ENCODE data around the gene MIR17HG. TPM values are rescaled to one million over a fixed set of nuclear protein-coding genes. Genes with fewer than 3 reads are reported as not detected.

Gene MIR17HG
- total RNA-seq: 5.7 TPM
- polyA plus RNA-seq (ENCODE audit: insufficient read depth, low read depth, low replicate concordance): 1.2 TPM
- long read RNA-seq, donor 1: 0 reads
- long read RNA-seq, donor 2, partial matches to known transcripts: 8 of 8 reads
- long read RNA-seq, donor 2, other reads (novel, unspliced or antisense): 0 of 8 reads
- long read RNA-seq, donor 3, partial matches to known transcripts: 9 of 9 reads
- long read RNA-seq, donor 3, other reads (novel, unspliced or antisense): 0 of 9 reads
- long read RNA-seq, donor 4, partial matches to known transcripts: 12 of 12 reads
- long read RNA-seq, donor 4, other reads (novel, unspliced or antisense): 0 of 12 reads
- long read RNA-seq, donor 5: 0 reads
- long read RNA-seq, donor 6: 0 reads
- long read RNA-seq, donor 7, partial matches to known transcripts: 0 of 1 reads
- long read RNA-seq, donor 7, other reads (novel, unspliced or antisense): 1 of 1 reads
- long read RNA-seq, donor 8: 0 reads
- long read RNA-seq, donor 9: 0 reads
- long read RNA-seq, donor 10: 0 reads

GRCh38 chr13:91347202-91347995 lies at the start of gene MIR17HG:
MIR17HG (plus strand) TSS chr13:91347687.
- FAIRE-seq (no peak), DNase-seq (peak; percentile 93 to 97 (median 96))
- Histone ChIP-seq H3K9ac (ENCODE audit: low read length in 3 of 3) (peak within 1 kb of the TSS; percentile 37 to 75 (median 38)), H3K9me3 (ENCODE audit: control insufficient read depth in 2 of 3, insufficient read depth in 1 of 3, low read length in 3 of 3) (no peaks in the 10 kb centered on the region), H3K4me3 (ENCODE audit: low read length in 3 of 3) (peak within 1 kb of the TSS; percentile 54 to 78 (median 63)), H3K27me3 (ENCODE audit: control insufficient read depth, insufficient read depth, low read length) (no peaks in the 10 kb centered on the region), H3K4me1 (ENCODE audit: control insufficient read depth in 2 of 3, insufficient read depth in 2 of 3, low read depth in 1 of 3, low read length in 3 of 3) (peaks cover 2 to 12% (median 7%) of the 10 kb centered on the region in 3 donors), H3K27ac (ENCODE audit: low read depth in 2 of 2, low read length in 2 of 2) (peak within 1 kb of the TSS; percentile 79 to 94), H3K36me3 (ENCODE audit: control insufficient read depth in 2 of 3, insufficient read depth in 3 of 3, low read length in 3 of 3) (peaks cover 2 to 5% (median 2%) of the 10 kb centered on the region in 3 donors)
- intact Hi-C loops (cut with DNase I): no loop called here
- no peak for TF ChIP-seq CTCF (IDR thresholded peaks at IDR 0.05; ENCODE audit: borderline replicate concordance, extremely low read depth, insufficient read depth)

DNA sequence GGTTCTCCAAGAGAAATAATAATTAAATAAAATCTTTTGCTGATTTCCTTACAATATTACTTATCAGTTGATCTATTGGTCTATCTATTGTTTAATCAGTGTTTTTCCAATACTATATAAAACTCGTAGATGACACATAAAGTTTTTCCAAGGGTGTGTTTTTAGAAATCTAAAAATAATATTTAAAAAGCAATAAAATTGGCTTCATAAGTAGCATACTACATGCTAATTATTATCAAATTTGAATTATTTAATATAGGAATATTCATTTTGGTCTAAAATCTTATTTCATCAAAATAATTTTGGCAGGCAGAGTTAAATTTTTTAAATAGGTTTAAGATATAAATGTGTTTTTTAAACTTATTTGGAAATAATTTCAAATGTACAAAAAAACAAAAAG lies 49.4 kb upstream of the MIR17HG start:
- DNase-seq (no peak), FAIRE-seq (peak; percentile 15)
- intact Hi-C loops (cut with DNase I): no loop called here
- Histone ChIP-seq H3K27ac (ENCODE audit: low read depth in 2 of 2, low read length in 2 of 2) (no peak overlapping the region), H3K9me3 (ENCODE audit: control insufficient read depth in 2 of 3, insufficient read depth in 1 of 3, low read length in 3 of 3) (no peaks in the 10 kb centered on the region), H3K27me3 (ENCODE audit: control insufficient read depth, insufficient read depth, low read length) (no peaks in the 10 kb centered on the region), H3K4me1 (ENCODE audit: control insufficient read depth in 2 of 3, insufficient read depth in 2 of 3, low read depth in 1 of 3, low read length in 3 of 3) (no peaks in the 10 kb centered on the region), H3K9ac (ENCODE audit: low read length in 3 of 3) (no peak overlapping the region), H3K4me3 (ENCODE audit: low read length in 3 of 3) (no peak overlapping the region), H3K36me3 (ENCODE audit: control insufficient read depth in 2 of 3, insufficient read depth in 3 of 3, low read length in 3 of 3) (no peaks in the 10 kb centered on the region)
- no peak for TF ChIP-seq CTCF (IDR thresholded peaks at IDR 0.05; ENCODE audit: borderline replicate concordance, extremely low read depth, insufficient read depth)

DNA sequence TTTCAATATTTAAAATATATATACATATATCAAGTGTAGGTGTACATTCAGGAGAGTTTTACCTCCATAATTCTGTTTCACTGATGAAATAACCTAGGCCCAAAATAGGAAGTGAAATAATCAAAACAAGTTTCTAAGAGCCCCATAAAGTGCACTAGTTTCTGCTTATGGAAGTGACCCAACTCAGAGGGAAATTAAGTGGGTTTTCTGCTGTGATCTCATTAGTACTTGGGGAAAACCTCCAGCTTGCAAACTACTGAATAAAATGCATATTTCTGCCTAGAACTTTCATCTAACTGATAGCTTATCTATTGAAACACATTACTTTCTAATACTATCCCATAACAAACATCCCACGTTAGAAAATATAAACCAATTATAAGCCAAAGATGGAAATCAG lies 45.4 kb upstream of the MIR17HG start:
- Histone ChIP-seq H3K36me3 (ENCODE audit: control insufficient read depth in 2 of 3, insufficient read depth in 3 of 3, low read length in 3 of 3) (no peaks in the 10 kb centered on the region), H3K9ac (ENCODE audit: low read length in 3 of 3) (no peak overlapping the region), H3K27me3 (ENCODE audit: control insufficient read depth, insufficient read depth, low read length) (no peaks in the 10 kb centered on the region), H3K9me3 (ENCODE audit: control insufficient read depth in 2 of 3, insufficient read depth in 1 of 3, low read length in 3 of 3) (no peaks in the 10 kb centered on the region), H3K4me1 (ENCODE audit: control insufficient read depth in 2 of 3, insufficient read depth in 2 of 3, low read depth in 1 of 3, low read length in 3 of 3) (no peaks in the 10 kb centered on the region), H3K27ac (ENCODE audit: low read depth in 2 of 2, low read length in 2 of 2) (no peak overlapping the region), H3K4me3 (ENCODE audit: low read length in 3 of 3) (no peak overlapping the region)
- DNase-seq (no peak), FAIRE-seq (no peak)
- TF ChIP-seq CTCF (IDR thresholded peaks at IDR 0.05; ENCODE audit: borderline replicate concordance, extremely low read depth, insufficient read depth): no peak
- intact Hi-C loops (cut with DNase I): no loop called here
